ENCODE data around the gene TMTC2. TPM values are rescaled to one million over a fixed set of nuclear protein-coding genes. Genes with fewer than 3 reads are reported as not detected.

TMTC2 gene
- total RNA-seq, 4 donors from 2014 or later, result 19.5 to 35.8 (median 22.9) TPM

- H3K9me3 ChIP-seq, result no peaks in the 10 kb centered on the region
- no peak overlapping the region for H3K4me3 ChIP-seq
- H3K36me3 ChIP-seq, result peaks cover 0 to 6% (median 0%) of the 10 kb centered on the region in 3 donors
- DNase-seq (ENCODE audit: low spot score in 2 of 2), result no peak
- H3K27ac ChIP-seq, result no peak overlapping the region
- no peaks in the 10 kb centered on the region for H3K27me3 ChIP-seq
- WGBS, 2 donors, result 80 to 85% methylated on average over 2 of the region's 2 CpGs
- TF ChIP-seq EP300 (IDR thresholded peaks at IDR 0.05), result no peak
- no peak for TF ChIP-seq POLR2A (IDR thresholded peaks at IDR 0.05)
- TF ChIP-seq, protein P1, sequence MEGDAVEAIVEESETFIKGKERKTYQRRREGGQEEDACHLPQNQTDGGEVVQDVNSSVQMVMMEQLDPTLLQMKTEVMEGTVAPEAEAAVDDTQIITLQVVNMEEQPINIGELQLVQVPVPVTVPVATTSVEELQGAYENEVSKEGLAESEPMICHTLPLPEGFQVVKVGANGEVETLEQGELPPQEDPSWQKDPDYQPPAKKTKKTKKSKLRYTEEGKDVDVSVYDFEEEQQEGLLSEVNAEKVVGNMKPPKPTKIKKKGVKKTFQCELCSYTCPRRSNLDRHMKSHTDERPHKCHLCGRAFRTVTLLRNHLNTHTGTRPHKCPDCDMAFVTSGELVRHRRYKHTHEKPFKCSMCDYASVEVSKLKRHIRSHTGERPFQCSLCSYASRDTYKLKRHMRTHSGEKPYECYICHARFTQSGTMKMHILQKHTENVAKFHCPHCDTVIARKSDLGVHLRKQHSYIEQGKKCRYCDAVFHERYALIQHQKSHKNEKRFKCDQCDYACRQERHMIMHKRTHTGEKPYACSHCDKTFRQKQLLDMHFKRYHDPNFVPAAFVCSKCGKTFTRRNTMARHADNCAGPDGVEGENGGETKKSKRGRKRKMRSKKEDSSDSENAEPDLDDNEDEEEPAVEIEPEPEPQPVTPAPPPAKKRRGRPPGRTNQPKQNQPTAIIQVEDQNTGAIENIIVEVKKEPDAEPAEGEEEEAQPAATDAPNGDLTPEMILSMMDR (IDR thresholded peaks at IDR 0.05), result no peak
- no peaks in the 10 kb centered on the region for H3K4me1 ChIP-seq
These were observed 37.2 kb downstream of the TMTC2 start for GRCh38 chr12:82723891-82724290.

DNA sequence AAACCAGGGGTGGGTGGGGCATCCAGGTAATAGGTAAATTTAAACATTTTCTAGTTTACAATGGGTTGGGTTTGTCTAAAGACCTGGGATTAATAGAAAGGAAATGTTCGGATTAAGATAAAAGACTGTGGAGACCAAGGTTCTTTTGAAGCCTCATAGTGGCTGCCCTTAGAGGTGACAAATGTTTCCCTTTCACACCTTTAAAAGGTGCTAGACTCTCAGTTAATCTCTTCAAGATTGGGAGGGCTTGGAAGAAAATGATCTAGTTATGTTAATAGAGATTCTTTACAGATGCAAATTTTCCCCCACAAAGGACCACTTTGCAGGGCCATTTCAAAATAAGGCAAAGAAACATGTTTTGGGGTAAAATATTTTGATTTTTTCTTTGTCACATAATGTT lies 39.0 kb downstream of the TMTC2 start:
- 88 to 96% methylated on average over 1 of the region's 1 CpG for WGBS, 2 donors
- Histone ChIP-seq H3K36me3 (peaks cover 0 to 16% (median 0%) of the 10 kb centered on the region in 3 donors), H3K4me1 (no peaks in the 10 kb centered on the region), H3K9me3 (no peaks in the 10 kb centered on the region), H3K27ac (no peak overlapping the region), H3K4me3 (no peak overlapping the region), H3K27me3 (no peaks in the 10 kb centered on the region)
- no peak for DNase-seq (ENCODE audit: low spot score in 2 of 2)
- TF ChIP-seq, protein P1 (IDR thresholded peaks at IDR 0.05), result no peak
- TF ChIP-seq EP300 (IDR thresholded peaks at IDR 0.05), result no peak
- TF ChIP-seq POLR2A (IDR thresholded peaks at IDR 0.05), result no peak

GRCh38 chr12:82727886-82728285 lies 41.2 kb downstream of the TMTC2 start:
- TF ChIP-seq, protein P1 (IDR thresholded peaks at IDR 0.05), result no peak
- TF ChIP-seq POLR2A (IDR thresholded peaks at IDR 0.05) (no peak), EP300 (IDR thresholded peaks at IDR 0.05) (no peak)
- WGBS, 2 donors, result 86 to 95% methylated on average over 2 of the region's 2 CpGs
- no peak for DNase-seq (ENCODE audit: low spot score in 2 of 2)

DNA sequence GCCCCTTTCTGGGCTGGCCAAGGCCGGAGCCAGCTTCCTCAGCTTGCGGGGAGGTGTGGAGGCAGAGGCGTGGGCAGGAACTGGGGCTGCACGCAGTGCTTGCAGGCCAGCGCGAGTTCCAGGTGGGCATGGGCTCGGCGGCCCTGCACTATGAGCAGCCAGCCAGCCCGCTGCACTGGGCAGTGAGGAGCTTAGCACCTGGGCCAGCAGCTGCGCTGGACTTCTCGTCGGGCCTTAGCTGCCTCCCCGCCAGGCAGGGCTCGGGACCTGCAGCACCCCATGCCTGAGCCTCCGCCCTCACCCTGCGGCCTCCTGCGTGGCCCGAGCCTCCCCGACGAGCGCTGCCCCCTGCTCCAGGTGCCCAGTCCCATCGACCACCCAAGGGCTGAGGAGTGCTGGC lies 42.0 kb downstream of the TMTC2 start:
- H3K9me3 ChIP-seq, result no peaks in the 10 kb centered on the region
- H3K27me3 ChIP-seq, result no peaks in the 10 kb centered on the region
- DNase-seq (ENCODE audit: low spot score in 2 of 2), result no peak
- no peak overlapping the region for H3K4me3 ChIP-seq
- 99 to 100% methylated on average over 6 to 16 of the region's 22 CpGs for WGBS, 2 donors
- TF ChIP-seq, protein P1 (IDR thresholded peaks at IDR 0.05), result no peak
- no peak for TF ChIP-seq EP300 (IDR thresholded peaks at IDR 0.05)
- TF ChIP-seq POLR2A (IDR thresholded peaks at IDR 0.05), result no peak
- peaks cover 0 to 16% (median 0%) of the 10 kb centered on the region in 3 donors for H3K36me3 ChIP-seq
- H3K27ac ChIP-seq, result no peak overlapping the region
- no peaks in the 10 kb centered on the region for H3K4me1 ChIP-seq

More at GRCh38 chr12:82727886-82728285, 41.2 kb downstream of the TMTC2 start:
- Histone ChIP-seq H3K9me3 (no peaks in the 10 kb centered on the region), H3K27ac (no peak overlapping the region), H3K4me3 (no peak overlapping the region), H3K27me3 (no peaks in the 10 kb centered on the region), H3K36me3 (peaks cover 0 to 16% (median 0%) of the 10 kb centered on the region in 3 donors), H3K4me1 (no peaks in the 10 kb centered on the region)

DNA sequence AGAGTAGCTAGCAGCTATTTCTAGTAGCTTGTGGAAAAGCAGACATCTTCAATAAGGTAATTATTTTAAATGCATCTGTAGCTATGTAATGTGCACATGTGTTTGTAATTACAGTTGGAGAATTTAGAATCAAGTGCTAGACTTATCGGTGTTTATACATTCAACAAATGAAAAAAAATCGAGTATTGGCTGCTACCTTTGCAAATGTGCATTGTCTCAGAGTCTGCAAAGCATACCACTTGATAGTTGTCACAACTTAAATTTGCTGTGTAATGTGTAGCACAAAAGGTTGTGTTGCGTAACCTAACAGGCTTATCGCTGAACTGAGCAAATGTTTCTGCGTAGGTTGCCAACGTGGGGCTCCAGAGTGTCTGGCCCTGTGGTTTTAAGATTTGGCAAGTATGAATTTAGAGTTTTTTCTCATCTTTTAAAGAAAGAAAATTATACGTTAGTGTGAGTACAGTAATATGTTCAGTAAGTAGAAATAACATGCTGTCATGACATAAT lies 44.3 kb downstream of the TMTC2 start:
- H3K4me3 ChIP-seq, result no peak overlapping the region
- H3K9me3 ChIP-seq, result no peaks in the 10 kb centered on the region
- DNase-seq (ENCODE audit: low spot score in 2 of 2), result no peak
- no peak for TF ChIP-seq EP300 (IDR thresholded peaks at IDR 0.05)
- no peak for TF ChIP-seq POLR2A (IDR thresholded peaks at IDR 0.05)
- TF ChIP-seq, protein P1 (IDR thresholded peaks at IDR 0.05), result no peak
- H3K36me3 ChIP-seq, result peaks cover 0 to 16% (median 0%) of the 10 kb centered on the region in 3 donors
- no peak overlapping the region for H3K27ac ChIP-seq
- no peaks in the 10 kb centered on the region for H3K27me3 ChIP-seq
- WGBS, 2 donors, result 75 to 76% methylated on average over 7 of the region's 7 CpGs
- H3K4me1 ChIP-seq, result no peaks in the 10 kb centered on the region

All from tibial nerve (tissue), 4 donors.